T-helper 1 cell treated with Interleukin-12 subunit alpha and Interleukin-12 subunit beta and Interleukin-4 antibody, amounts not matched to agents 30 ng/mL and 1 ng/mL, for 36 hours (primary cell): ENCODE data around the gene PKMYT1. TPM values are rescaled to one million over a fixed set of nuclear protein-coding genes. Genes with fewer than 3 reads are reported as not detected.

ENCODE experiments used
- intact Hi-C: fragments of 100-400 bp; cut with micrococcal nuclease; formaldehyde crosslinking; loops from one replicate; pipeline ENCODE4 v1.15.1; 2024
- total RNA-seq: library from RNA; stranded (reverse); gene quantifications from 2 replicates; pipeline ENCODE4 v1.2.3, GENCODE V29; 2022

The PKMYT1 gene
- total RNA-seq, 1 donor from 2014 or later = 92.0 TPM

GRCh38 chr16:3019594-3020246 lies 39.5 kb upstream of the PKMYT1 start:
- intact Hi-C loops = loop anchor here (1.0 to 5.0 kb wide), 9 partner anchors 9 to 972 kb away; partner anchors contain the start of genes FLYWCH1, NTHL1, PAQR4 and TSC2

DNA sequence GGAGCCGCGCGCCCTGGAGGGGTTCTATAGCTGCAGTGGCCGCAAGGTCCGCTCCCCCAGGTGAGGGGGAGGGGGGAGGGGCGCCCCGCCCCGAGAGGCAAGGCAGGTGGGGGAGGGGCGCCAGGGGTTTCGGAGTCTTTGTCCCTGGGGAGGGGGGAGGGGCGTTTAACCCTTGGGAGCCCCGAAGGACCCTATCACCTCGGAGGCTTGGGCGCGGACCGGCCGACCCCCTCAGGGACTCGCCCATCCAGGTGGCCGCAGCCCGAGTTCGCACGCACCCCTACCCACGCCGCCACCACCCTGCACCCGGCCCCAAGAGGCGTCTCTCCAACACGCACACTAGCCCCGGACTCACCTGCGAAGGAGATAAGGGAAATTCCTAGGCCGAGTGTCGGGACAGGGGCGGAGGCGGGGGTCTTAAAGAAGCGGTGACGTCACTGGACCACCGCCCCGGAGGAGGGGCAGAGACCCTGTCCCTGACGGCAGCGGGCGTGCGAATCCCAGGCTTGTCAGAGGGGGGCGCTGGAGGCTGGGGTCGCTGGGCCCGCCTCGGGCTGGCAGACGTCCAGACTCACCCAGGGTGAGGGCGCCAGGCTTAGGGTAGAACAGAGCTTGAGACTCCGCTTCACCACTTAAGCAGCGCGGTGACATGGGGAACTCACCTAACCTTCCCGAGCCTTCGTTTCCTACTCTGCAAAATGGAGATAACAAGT lies 37.7 kb upstream of the PKMYT1 start, which contains the start of gene CLDN6:
Gene CLDN6, minus strand, starts transcription at position 390 of the 713 bp plus-strand sequence. CDS start 2,162 bp downstream, outside the sequence.
- intact Hi-C loops = no loop called here

DNA sequence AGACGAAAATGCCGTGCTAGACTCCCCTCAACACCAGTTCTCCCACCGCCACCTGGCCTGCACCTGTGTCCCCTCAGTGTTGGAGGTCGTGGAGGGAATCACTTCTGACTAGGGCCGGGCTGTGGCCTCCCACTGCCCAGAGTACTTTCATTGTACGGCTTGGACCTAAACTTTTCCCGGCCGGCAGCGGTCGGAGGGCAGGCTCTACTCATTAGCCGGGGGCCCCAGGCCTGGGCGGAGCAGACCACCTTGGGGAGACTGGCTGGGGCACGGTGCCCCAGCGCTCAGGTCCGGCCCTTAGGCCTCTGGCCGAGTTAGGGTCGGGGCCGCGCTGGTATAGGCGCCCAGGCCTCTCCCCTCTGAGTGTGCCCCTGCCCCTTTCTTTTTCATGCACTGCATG lies 37.1 kb upstream of the PKMYT1 start:
- intact Hi-C loops = no loop called here

DNA sequence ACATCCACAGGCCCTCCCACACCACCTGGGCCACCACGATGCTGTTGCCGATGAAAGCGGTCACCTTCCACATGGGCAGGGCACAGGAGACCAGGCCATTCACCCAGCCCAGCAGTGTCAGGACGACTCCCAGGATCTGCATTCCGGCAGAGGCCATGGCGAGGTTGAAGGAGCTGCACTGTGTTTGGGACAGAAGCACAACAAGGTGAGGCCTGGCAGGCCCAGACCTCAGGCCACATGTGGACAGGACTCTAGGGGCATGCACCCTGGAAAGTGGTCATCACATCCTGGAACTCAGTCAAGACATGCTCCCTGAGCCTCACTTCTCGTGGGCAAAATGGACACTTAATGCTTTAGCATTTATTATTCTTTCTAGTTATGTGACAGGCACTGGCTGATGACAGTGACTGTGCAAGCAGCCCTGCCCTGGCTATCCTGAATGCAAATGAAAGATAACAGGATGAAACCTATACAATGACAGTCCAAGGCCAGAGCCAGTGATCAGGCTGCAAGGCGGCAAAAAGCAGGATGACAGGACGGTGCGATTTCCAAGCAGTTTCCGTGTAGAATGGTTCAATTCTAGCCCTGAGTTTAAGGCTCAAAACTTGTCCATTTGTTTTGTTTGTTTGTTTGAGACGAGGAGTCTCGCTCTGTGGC lies 35.7 kb upstream of the PKMYT1 start:
- intact Hi-C loops = no loop called here

- intact Hi-C loops = no loop called here
Observed at GRCh38 chr16:3014971-3015370, 34.7 kb upstream of the PKMYT1 start.

GRCh38 chr16:3013998-3014690 lies 33.9 kb upstream of the PKMYT1 start:
- intact Hi-C loops = no loop called here

DNA sequence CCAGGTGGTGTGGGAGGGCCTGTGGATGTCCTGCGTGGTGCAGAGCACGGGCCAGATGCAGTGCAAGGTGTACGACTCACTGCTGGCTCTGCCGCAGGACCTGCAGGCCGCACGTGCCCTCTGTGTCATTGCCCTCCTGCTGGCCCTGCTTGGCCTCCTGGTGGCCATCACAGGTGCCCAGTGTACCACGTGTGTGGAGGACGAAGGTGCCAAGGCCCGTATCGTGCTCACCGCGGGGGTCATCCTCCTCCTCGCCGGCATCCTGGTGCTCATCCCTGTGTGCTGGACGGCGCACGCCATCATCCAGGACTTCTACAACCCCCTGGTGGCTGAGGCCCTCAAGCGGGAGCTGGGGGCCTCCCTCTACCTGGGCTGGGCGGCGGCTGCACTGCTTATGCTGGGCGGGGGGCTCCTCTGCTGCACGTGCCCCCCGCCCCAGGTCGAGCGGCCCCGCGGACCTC lies 33.3 kb upstream of the PKMYT1 start:
- intact Hi-C loops = no loop called here

DNA sequence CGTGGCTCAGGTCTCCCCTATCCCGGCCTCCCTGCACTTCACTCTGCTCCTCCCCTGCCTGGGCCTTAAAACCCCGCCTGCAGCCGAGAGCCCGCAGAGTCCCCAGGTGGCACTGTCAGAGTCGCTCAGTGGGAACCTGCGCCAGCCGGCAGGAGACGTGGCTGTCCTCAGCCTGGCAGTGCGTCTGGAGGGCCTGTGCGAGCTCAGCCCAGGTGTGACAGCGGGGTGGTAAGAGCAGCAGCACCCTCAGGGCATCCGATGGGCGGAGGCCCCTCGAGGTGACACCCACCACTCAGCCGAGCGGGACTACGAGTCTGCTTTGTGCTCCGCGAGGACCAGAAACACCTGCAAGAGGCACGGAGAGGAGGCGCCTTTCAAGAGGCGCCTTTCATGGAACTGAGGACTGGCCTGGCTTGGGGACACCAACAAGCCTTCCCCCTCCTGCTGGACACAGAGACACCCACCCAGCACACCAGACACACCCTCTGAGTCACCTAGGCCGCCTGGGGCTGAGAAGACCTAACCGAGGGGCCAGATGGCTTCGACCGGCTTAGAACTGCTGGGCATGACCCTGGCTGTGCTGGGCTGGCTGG lies 32.7 kb upstream of the PKMYT1 start, which contains the start of gene CLDN9:
Gene CLDN9, plus strand, starts transcription at position 96 of the 593 bp plus-strand sequence. Its CDS starts 440 bp downstream, at position 536.
- intact Hi-C loops = no loop called here

DNA sequence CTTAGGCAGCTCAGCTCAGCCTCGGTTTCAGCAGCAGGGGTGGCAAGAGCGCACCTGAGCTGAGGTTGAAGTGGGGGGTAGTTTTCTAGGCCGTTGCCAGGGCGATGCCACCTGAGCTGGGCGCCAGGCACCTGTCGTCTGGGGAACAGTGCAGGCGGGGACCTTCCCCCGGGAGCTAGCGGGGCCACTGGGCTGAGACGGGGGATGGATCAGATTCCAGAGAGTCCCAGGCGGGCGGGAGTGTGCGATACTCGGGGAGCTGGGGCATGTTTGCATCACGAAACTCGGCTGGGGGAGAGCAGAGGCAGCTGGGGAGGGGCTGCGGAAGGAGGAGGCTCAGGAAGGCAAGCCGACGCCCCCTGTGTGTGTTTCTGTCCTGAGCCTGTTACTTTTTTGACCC lies 32.0 kb upstream of the PKMYT1 start:
- intact Hi-C loops = no loop called here

DNA sequence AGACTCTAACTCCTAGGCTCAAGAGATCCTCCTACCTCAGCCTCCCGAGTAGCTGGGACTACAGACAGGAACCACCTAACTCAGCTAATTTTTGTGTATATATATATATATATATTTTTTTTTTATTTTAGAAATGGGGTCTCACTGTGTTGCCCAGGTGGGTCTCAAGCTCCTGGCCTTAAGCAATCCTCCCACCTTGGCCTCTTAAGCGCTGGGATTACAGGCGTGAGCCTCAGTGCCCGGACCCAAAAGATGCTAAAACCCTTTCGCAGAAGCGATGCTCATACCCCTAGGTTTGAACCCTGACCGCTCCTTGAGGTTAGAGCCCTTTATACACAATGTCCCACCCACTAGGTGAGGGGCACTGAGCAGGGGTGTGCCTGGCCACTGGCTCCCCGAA lies 30.3 kb upstream of the PKMYT1 start:
- intact Hi-C loops = no loop called here

DNA sequence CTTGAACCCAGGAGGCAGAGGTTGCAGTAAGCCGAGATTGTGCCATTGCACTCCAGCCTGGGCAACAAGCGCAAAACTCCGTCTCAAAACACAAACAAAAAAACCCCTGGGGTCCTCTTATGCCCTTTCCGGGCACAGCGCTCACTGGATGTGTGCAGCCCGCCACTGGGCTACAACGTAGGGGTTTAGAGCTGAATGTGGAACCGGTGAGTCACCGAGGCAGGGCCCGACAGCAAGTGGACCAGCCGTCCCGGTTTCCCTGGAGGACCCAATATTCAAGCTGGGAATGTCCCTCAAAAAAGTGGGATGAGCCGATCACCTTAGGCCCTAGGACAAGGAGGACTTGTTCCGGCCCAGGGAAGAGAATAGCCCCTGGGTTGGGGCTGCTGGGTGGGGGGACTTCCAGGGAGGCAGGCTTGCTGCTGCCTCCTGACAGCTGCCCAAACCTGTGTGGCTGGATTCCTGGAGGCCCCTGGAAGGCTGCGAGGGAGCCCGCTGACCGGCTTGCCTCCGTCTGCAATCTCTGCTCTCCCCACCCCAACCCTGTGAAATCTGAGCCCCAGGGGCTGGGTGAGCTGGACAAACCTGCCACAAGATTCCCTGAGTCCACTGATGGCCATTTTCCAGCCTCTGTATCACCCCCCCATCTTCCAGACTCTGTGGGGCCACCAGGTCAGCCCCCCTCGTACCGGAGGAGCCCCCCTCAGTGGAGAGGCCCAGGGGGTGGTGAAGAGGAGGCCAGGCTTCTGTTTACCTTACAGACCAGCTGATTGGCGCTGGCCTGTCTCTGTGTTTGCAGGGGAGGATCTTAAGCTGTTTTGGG lies 29.5 kb upstream of the PKMYT1 start:
- intact Hi-C loops = no loop called here

DNA sequence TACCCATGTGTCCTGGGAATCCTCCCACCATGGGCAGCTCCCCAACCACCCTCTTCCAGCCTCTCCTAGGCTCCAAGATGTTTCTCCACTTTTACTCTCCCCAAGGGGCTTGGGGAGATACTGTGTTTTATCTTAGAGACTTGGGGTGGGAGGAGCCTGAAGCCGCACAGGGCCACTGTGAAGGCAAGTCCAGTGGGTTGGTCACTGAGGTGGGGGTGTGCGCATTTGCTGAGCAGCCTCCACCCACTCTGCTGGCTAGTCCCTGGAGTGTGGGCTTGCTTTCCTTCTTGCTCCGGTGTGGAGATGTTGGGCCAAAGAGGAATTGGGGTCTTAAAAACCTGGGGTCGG lies 28.4 kb upstream of the PKMYT1 start:
- intact Hi-C loops = no loop called here

GRCh38 chr16:3007957-3008689 lies 27.9 kb upstream of the PKMYT1 start:
- intact Hi-C loops = no loop called here

- intact Hi-C loops = no loop called here
Observed at GRCh38 chr16:3007059-3007956, 27.1 kb upstream of the PKMYT1 start.

- intact Hi-C loops = loop anchor here (1.0 kb wide), 4 partner anchors 35 to 498 kb away; no protein-coding TSS in a partner anchor
Observed at GRCh38 chr16:3004781-3005284, 24.6 kb upstream of the PKMYT1 start.

GRCh38 chr16:3004319-3004718 lies 24.1 kb upstream of the PKMYT1 start:
- intact Hi-C loops = loop anchor here (1.0 kb wide), 4 partner anchors 34 to 499 kb away; no protein-coding TSS in a partner anchor

- intact Hi-C loops = loop anchor here (1.0 to 2.0 kb wide), 10 partner anchors 17 to 500 kb away; partner anchors contain the start of genes THOC6 and TNFRSF12A
Observed at GRCh38 chr16:3003582-3004270, 23.5 kb upstream of the PKMYT1 start.
